ENCODE results near the gene ABCC8. TPM values are rescaled to one million over a fixed set of nuclear protein-coding genes. Genes with fewer than 3 reads are reported as not detected.

ABCC8 gene
- total and polyA plus RNA-seq, 2 experiments from 2014 or later = 2.0 to 3.4 TPM

DNA sequence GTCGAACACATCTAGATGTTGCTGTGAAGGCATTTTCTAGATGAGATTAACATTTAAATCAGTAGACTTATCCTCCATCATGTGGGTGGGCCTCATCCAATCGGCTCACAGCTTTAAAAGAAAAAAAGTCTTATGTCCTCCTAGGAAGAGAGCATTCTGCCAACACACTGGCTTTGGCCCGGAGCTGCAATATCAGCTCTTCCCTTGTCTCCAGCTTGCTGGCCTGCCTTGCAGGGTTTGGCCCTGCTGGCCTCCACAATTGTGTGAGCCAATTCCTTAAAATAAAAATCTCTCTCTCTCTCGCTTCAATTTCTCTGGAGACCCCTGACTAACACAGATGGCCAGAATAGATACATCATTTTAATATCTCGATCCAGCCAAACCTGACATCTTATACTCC is 13.1 kb upstream of the ABCC8 start (continued):
- TF ChIP-seq, protein P1, sequence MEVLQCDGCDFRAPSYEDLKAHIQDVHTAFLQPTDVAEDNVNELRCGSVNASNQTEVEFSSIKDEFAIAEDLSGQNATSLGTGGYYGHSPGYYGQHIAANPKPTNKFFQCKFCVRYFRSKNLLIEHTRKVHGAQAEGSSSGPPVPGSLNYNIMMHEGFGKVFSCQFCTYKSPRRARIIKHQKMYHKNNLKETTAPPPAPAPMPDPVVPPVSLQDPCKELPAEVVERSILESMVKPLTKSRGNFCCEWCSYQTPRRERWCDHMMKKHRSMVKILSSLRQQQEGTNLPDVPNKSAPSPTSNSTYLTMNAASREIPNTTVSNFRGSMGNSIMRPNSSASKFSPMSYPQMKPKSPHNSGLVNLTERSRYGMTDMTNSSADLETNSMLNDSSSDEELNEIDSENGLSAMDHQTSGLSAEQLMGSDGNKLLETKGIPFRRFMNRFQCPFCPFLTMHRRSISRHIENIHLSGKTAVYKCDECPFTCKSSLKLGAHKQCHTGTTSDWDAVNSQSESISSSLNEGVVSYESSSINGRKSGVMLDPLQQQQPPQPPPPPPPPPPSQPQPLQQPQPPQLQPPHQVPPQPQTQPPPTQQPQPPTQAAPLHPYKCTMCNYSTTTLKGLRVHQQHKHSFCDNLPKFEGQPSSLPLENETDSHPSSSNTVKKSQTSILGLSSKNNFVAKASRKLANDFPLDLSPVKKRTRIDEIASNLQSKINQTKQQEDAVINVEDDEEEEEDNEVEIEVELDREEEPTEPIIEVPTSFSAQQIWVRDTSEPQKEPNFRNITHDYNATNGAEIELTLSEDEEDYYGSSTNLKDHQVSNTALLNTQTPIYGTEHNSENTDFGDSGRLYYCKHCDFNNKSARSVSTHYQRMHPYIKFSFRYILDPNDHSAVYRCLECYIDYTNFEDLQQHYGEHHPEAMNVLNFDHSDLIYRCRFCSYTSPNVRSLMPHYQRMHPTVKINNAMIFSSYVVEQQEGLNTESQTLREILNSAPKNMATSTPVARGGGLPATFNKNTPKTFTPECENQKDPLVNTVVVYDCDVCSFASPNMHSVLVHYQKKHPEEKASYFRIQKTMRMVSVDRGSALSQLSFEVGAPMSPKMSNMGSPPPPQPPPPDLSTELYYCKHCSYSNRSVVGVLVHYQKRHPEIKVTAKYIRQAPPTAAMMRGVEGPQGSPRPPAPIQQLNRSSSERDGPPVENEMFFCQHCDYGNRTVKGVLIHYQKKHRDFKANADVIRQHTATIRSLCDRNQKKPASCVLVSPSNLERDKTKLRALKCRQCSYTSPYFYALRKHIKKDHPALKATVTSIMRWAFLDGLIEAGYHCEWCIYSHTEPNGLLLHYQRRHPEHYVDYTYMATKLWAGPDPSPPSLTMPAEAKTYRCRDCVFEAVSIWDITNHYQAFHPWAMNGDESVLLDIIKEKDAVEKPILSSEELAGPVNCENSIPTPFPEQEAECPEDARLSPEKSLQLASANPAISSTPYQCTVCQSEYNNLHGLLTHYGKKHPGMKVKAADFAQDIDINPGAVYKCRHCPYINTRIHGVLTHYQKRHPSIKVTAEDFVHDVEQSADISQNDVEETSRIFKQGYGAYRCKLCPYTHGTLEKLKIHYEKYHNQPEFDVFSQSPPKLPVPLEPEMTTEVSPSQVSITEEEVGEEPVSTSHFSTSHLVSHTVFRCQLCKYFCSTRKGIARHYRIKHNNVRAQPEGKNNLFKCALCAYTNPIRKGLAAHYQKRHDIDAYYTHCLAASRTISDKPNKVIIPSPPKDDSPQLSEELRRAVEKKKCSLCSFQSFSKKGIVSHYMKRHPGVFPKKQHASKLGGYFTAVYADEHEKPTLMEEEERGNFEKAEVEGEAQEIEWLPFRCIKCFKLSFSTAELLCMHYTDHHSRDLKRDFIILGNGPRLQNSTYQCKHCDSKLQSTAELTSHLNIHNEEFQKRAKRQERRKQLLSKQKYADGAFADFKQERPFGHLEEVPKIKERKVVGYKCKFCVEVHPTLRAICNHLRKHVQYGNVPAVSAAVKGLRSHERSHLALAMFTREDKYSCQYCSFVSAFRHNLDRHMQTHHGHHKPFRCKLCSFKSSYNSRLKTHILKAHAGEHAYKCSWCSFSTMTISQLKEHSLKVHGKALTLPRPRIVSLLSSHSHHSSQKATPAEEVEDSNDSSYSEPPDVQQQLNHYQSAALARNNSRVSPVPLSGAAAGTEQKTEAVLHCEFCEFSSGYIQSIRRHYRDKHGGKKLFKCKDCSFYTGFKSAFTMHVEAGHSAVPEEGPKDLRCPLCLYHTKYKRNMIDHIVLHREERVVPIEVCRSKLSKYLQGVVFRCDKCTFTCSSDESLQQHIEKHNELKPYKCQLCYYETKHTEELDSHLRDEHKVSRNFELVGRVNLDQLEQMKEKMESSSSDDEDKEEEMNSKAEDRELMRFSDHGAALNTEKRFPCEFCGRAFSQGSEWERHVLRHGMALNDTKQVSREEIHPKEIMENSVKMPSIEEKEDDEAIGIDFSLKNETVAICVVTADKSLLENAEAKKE (CRISPR knock-in tag; IDR thresholded peaks at IDR 0.05) = no peak
- TF ChIP-seq, protein P2, sequence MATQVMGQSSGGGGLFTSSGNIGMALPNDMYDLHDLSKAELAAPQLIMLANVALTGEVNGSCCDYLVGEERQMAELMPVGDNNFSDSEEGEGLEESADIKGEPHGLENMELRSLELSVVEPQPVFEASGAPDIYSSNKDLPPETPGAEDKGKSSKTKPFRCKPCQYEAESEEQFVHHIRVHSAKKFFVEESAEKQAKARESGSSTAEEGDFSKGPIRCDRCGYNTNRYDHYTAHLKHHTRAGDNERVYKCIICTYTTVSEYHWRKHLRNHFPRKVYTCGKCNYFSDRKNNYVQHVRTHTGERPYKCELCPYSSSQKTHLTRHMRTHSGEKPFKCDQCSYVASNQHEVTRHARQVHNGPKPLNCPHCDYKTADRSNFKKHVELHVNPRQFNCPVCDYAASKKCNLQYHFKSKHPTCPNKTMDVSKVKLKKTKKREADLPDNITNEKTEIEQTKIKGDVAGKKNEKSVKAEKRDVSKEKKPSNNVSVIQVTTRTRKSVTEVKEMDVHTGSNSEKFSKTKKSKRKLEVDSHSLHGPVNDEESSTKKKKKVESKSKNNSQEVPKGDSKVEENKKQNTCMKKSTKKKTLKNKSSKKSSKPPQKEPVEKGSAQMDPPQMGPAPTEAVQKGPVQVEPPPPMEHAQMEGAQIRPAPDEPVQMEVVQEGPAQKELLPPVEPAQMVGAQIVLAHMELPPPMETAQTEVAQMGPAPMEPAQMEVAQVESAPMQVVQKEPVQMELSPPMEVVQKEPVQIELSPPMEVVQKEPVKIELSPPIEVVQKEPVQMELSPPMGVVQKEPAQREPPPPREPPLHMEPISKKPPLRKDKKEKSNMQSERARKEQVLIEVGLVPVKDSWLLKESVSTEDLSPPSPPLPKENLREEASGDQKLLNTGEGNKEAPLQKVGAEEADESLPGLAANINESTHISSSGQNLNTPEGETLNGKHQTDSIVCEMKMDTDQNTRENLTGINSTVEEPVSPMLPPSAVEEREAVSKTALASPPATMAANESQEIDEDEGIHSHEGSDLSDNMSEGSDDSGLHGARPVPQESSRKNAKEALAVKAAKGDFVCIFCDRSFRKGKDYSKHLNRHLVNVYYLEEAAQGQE (IDR thresholded peaks at IDR 0.05; ENCODE audit: unreplicated experiment) = no peak
- TF ChIP-seq, protein P3, sequence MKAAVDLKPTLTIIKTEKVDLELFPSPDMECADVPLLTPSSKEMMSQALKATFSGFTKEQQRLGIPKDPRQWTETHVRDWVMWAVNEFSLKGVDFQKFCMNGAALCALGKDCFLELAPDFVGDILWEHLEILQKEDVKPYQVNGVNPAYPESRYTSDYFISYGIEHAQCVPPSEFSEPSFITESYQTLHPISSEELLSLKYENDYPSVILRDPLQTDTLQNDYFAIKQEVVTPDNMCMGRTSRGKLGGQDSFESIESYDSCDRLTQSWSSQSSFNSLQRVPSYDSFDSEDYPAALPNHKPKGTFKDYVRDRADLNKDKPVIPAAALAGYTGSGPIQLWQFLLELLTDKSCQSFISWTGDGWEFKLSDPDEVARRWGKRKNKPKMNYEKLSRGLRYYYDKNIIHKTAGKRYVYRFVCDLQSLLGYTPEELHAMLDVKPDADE (IDR thresholded peaks at IDR 0.05) = no peak
- TF ChIP-seq JUNB (IDR thresholded peaks at IDR 0.05; ENCODE audit: unreplicated experiment) (no peak), CREB1 (CRISPR knock-in tag; IDR thresholded peaks at IDR 0.05; ENCODE audit: low read depth) (no peak), ZNF114 (CRISPR knock-in tag; IDR thresholded peaks at IDR 0.05) (no peak), POLR2AphosphoS5 (IDR thresholded peaks at IDR 0.05; ENCODE audit: low read depth) (no peak)
